GM21390 (cell line): ENCODE data around the gene TGIF1.
"Not testable (repeated sequence)": the region's sequence is repeated elsewhere in the genome, so short reads cannot be mapped to it uniquely, and the experiment has no call there.

Experiments
- ATAC-seq: cut with Tn5 transposase; IDR thresholded peaks from one replicate; pipeline ENCODE4 v1.9.1; 2021; ENCODE audit not compliant: unreplicated experiment

Gene TGIF1

DNA sequence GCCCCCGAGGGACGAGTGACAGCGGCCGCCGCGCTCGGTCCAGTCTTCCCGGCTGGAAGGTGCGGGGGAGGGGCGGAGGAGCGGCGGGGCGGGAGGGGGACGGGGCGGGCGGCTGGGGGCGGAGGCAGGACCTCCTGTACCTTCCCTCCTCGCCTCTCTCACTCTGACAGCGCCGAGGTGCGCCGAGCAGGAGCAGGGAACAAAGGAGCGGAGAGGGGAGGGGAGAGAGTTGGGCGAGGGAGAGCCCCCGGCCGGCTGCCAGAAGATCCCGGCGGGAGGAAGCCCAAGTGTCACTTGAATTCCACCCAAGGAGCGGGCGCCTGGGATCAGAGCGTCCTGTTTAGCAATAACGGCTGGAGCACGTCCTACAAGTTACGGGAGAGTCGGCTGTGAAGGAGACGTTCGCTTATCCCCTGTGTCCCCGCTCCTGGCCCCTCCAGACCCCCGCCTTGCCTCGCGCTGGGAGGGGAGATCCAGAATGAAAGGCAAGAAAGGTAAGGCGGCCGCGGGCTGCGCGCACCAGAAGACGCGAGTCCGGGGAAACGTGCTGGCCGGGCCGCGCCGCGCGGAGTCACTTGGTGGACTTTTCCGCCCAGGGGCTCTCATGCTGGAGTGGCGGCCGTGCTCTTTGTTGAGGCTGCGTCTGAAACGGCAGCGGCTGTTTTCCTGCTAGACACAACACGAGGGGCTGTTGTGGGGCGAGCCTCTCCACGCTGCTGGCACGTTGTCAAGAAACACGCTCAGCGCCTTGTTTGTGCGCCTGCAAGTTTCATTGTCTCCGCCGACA, at the start of gene TGIF1:
Gene TGIF1 (plus strand): TSS at position 161 of the 787 bp plus-strand sequence. CDS start 318 bp downstream, at position 479.
- no peak for ATAC-seq

- ATAC-seq = no peak
Measured at GRCh38 chr18:3400567-3401296, 49.2 kb upstream of the TGIF1 start.

DNA sequence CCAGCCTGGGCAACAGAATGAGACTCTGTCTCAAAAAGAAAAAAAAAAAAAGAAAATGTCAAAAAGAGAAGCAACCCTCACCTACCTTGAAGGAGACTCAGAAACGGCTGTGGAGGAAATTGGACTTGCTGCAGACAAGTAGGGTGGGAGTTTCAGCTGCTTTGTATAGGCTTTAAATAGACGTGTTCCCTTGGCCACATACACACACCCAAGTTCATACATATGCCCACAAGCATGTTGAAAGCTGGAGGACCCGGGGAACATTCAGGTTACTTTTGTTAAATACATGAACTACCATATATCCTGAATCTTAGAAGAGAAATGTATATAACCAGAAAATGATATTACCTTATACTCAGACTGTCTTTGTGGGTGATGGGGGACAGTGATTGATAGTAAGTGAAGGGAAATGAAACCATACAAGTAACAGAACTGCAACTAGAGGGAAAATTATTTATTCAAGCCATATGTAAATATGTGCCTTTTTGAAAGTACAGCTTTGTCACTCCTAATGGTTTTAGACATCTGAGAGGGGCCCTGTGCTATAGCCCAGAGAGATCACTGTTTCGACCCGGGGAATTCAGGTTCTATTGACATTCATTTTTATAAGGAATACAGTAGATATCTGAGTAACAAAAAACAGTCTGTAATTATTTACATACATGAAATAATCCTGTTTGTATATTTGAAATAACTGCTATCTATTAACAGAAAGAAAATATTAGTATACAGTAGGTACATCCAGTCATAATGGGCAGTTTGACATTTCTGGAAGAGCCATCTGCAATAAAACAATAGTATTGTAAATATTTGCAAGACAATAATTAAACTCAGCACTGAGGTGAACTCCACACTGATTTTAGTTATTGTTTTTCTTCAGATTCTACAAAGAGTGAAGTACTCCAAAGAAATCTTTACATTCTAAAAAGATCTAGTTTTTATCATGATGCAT, 48.0 kb upstream of the TGIF1 start:
- peak; percentile 87 for ATAC-seq

DNA sequence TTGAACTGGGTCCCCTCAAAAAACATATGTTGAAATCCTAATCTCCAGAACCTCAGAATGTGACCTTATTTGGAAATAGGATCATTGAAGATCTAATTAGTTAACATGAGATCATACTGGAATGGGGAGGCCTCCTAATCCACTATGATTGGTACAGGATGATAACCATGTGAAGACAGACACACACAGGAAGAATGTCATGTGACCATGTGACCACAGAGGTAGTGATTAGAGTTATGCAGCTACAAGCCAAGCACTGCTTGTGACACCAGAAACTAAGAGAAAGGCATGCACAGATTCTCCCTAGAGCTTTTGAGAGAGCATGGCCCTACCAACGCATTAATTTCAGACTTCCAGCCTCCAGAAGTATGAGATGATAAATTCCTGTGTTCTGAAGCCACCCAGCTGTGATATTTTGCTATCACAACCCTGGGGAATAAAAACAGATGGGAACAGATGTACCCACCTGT, 47.0 kb upstream of the TGIF1 start:
- ATAC-seq = no peak

DNA sequence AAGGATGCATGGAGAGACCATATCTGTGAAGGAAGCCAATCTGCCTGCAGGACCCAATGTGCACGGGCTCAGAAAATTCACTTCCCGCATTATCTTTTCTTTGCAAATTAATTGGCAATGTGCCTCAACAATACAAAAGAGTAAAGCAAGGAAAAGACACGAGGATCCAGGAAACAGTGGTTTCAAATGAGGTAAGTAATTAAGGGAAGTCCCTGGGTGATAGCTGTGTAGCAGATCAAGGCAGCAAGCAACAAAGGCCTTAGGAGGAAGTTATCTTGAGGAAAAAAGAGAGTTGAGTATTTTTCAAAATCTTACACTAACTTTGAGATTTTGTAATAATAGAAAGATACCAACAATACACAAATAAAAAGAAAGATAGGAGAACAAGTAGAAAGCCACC, 44.3 kb upstream of the TGIF1 start:
- no peak for ATAC-seq

GRCh38 chr18:3408107-3408506, 41.9 kb upstream of the TGIF1 start:
- no peak for ATAC-seq

GRCh38 chr18:3409811-3410210, 40.2 kb upstream of the TGIF1 start:
- ATAC-seq = no peak

- no peak for ATAC-seq
Measured at GRCh38 chr18:3410273-3410672, 39.7 kb upstream of the TGIF1 start.

- ATAC-seq = not testable (repeated sequence)
Measured at GRCh38 chr18:3410876-3411275, 39.1 kb upstream of the TGIF1 start.

- ATAC-seq = no peak
Measured at GRCh38 chr18:3411327-3411726, 38.6 kb upstream of the TGIF1 start.

DNA sequence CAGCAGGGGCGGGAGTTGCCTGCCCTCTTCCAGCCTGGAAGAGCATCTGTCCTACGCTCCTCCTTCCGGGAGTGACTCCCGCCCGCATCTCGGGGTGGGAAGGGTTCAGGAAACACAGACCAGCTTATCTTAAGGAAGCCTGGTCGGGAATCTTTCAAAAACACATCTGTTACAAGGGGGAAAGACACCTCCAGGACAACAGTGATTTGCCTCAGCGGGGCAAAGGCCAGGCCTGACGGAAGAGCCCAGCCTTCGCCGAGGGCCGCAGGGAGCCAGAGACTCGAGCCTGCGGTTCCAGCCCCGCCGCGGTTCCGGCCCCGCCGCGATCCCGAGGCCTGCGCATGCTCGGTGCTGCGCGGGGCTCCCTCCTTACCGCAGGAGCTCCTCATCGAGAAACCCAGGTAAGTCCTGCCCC, 38.1 kb upstream of the TGIF1 start:
- no peak for ATAC-seq

DNA sequence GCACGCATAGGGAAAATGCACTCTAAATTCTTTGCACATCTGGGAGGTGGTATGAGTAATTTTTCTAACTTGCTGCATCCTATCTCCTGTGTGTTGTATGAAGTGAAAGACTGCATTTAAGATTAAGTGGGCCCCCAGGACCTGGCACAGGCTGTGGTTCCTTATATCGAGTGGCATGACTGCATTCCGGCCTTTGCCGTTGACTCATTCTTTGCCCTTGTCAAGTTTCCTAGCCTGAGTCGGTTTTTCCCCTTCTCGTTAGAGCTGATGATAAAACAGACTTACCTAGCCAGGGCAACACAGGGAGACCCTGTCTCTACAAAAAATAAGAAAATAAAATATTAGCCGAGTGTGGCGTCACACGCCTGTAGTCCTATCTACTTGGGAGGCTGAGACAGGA, 37.4 kb upstream of the TGIF1 start:
- not testable (repeated sequence) for ATAC-seq

GRCh38 chr18:3415110-3415509, 34.9 kb upstream of the TGIF1 start:
- no peak for ATAC-seq

- ATAC-seq = no peak
Measured at GRCh38 chr18:3418083-3418482, 31.9 kb upstream of the TGIF1 start.

- ATAC-seq = no peak
Measured at GRCh38 chr18:3420919-3421279, 29.1 kb upstream of the TGIF1 start.

GRCh38 chr18:3422905-3423304, 27.1 kb upstream of the TGIF1 start:
- ATAC-seq = no peak

- ATAC-seq = no peak
Measured at GRCh38 chr18:3424280-3424890, 25.6 kb upstream of the TGIF1 start.

DNA sequence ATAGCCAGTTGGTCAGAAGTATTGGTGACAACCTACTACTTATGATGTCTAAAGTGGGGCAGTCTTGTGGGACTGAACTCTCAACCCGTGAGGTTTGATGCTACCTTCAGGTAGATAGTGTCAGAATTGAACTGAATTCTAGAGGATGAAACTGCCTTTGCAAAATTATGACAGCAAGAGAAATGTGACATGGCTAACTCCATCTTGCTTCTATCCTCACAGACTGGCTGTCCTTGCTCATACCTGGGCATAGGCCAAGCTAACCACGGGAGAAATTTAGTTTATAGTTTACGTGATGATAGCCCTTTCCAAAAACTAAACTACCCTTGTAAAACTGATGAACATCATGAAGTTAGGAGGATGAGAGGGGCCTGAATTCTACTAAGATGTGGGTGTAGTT, 24.9 kb upstream of the TGIF1 start:
- ATAC-seq = no peak

DNA sequence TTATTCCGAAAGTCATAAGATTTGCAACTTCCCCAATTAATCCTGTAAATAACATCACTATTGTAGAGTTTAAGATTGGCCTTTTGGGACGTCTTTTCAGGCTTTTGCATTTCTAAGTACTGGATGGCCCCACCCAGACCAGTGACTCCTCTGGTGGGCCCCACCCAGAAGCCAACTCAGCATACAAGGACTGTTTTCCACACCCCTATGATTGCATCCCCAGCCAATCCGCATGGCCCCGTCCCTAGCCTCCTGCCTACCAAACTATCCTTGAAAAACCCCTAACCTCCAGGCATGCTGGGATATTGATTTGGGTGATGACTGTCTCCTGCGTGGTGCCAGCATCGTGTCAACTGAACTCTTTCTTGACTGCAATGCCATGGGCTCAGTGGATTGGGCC, 24.5 kb upstream of the TGIF1 start:
- no peak for ATAC-seq

- no peak for ATAC-seq
Measured at GRCh38 chr18:3426074-3426473, 23.9 kb upstream of the TGIF1 start.

DNA sequence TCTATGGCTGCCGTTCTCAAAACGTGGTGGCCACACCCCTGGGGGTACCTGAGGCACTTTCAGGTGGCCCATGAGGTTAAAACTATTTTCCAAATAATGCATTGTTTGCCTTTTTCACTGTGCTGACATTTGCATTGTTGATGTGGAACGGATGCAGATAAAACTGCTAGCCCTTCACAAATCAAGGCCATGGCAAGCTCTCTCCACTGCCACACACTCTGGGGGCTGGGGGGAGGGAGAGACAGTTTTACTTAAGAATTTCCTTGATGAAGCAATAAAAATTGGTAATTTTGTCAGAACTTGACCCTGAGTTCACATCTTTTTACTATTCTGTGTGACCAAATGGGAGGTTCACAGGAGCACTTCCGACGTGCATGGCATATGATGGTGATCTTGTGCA, 22.0 kb upstream of the TGIF1 start:
- ATAC-seq = no peak
